GM19240 (cell line): ENCODE measurements around the gene BLVRA.
A peak's percentile ranks its signal among the peaks of the same experiment; 100 is the strongest.
"Not testable (repeated sequence)": the region's sequence is repeated elsewhere in the genome, so short reads cannot be mapped to it uniquely, and the experiment has no call there.

ENCODE experiments used
- DNase-seq: peaks from one replicate; pipeline ENCODE4 v3.0.0; 2011; ENCODE audit warnings: low spot score; ENCODE audit not compliant: insufficient read length

The BLVRA gene

GRCh38 chr7:43768887-43769272, 10.4 kb downstream of the BLVRA start:
- no peak for DNase-seq

- no peak for DNase-seq
These were observed 10.8 kb downstream of the BLVRA start for GRCh38 chr7:43769281-43769680.

DNA sequence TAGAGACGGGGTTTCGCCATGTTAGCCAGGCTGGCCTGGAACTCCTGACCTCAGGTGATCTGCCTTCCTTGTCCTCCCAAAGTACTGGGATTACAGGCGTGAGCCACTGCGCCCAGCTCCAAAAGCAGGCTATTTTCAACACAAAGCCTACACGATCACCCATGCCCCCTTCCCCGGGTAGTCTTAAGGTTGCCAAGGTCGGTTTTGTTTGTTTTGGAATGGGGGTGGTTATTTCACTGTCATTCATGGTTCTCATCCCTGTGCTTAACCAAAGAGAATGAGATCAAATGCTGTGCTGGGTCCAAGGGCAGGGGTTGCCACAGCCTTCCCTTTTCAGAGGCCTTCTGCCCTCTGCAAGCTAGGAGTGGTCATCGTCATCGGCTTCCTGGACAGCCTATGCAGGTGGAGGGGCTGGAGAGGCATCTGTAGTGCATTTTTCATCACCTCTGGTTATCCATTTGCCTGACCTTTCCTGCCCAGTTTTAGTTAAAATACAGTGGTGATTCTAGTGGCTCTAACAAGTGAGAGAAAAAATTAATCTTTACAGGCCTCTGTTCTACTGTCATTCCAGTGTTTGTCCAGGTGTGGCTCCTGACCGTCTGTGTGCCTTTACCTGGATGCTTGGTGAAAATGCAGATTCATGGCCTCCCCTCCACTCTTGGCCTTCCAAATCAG, 11.4 kb downstream of the BLVRA start:
- no peak for DNase-seq

GRCh38 chr7:43771128-43771527, 12.6 kb downstream of the BLVRA start:
- no peak for DNase-seq

DNA sequence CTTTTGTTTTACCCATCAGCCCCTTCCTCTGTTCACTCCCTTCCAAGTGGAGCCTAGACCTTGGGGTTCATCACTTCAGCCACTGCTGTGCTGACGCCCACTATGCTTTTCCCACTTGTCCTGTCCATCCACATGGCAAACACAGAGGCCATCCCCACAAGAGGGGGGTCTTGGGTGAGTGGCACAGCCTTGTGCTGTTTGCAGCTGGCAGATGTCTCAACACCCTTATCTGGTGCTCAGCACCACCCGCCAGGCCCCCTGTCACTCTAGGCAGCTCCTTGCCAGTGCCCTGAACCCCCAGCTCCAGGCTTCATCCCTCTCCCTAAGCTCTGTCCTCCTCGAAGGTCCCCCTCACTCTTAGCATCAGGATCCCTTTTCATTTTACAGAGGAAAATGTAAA, 13.1 kb downstream of the BLVRA start:
- no peak for DNase-seq

GRCh38 chr7:43773268-43773667, 14.8 kb downstream of the BLVRA start:
- not testable (repeated sequence) for DNase-seq

- not testable (repeated sequence) for DNase-seq
These were observed 16.8 kb downstream of the BLVRA start for GRCh38 chr7:43775255-43775654.

- not testable (repeated sequence) for DNase-seq
These were observed 20.0 kb downstream of the BLVRA start for GRCh38 chr7:43778293-43779044.

DNA sequence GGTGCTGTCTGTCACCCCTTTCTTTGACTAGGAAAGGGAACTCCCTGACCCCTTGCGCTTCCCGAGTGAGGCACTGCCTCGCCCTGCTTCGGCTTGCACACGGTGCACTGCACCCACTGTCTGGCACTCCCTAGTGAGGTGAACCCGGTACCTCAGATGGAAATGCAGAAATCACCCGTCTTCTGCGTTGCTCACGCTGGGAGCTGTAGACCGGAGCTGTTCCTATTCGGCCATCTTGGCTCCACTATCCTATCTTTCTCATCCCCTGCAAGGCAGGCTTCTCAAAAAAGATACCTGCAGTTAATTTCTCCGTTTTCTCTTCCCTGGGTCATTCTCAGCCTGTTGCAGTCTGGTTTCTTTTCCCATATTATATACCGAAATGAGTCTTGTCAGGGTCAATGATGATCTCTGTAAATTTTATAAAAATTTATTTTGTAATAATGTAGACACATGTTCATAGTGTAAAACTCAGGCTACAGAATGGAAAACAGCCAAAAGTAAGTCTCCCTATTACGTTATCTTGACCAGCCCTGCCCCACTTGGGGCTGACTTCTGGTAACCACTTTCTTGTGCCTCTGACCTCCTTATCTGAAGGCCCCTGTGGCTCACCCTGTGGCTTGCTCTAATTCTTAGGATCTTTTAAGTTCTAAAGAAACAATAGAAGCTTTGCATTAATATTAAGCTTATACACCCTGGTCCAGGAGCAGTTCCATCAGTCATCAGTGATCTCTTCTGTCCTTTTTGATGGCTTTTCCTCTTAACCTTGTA, 20.7 kb downstream of the BLVRA start:
- no peak for DNase-seq

DNA sequence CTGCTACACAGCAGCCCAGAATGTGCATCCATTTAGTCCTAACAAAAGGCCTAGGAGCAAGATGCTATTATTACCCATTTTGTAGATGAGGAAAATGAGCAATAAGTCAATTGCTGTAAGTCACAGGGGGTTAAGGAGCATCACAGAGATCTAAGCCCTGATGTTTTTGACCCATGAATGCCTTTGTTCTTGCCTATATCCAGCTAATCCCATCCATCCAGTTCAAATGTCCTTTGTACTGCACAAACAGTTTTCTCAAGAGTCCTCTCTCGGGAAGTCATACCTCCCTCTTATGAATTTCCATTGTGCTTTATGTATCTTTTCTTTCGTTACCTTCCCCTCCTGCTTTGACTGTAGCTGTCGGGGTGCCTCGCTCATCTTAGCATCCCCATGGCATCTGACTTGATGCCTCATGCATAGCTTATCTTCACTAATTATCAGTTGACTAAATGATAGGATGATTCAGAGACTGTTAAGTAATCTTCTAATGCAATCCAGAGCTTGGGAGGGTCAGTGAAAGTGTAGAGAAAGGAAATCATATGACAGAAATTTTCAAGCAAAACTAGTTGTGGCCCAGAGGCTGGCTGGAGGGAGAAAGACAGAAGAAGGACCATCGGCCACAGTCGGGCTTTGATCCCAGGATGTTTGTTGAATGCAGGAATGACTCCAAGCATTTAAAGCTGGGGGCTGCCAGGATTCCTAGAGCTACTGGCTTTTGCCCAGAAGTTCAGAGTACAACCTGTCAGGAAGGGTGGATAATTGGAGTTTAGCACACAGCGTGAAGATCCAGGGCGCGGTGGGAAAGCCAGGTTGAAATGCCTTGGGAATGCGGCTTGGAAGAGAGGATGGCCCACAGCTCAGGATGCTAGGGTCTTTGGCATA, 23.5 kb downstream of the BLVRA start:
- no peak for DNase-seq

DNA sequence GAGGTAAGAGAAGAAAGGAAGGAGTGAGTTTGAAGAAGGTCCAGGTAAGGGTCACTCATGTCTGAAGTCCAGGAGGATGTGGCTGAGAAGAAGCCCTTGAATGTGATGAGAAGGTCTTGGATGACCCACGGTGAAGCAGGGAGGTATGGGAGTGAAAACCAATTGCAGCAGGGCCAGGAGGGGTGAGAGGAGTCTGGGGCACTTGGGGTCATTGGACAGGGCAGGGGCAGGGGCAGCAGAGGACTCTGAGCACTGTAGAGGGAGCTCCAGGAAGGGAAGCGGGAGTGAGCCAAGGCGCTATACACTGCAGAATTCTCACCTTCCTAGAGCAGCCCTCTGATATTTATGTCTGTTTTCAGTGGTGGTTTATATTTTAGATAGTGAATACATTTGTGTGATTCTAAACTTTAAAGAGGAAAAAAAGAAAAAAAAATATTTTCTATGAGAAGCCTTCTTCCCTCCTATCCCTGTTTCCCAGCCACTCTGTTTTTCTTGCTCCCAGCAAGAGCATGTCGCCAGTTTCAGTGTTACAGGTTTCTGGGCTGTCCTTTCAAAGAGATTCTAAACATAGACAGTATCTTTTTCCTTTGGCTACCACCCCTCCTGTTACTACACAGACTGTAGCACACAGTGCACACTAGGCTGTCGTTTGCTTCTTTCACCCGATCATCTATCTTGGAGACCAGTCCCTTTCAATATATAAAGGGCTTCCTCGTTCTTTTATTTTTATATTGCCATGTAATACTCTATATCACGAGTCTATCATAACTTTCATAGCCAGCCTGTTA, 24.5 kb downstream of the BLVRA start:
- DNase-seq, result no peak

DNA sequence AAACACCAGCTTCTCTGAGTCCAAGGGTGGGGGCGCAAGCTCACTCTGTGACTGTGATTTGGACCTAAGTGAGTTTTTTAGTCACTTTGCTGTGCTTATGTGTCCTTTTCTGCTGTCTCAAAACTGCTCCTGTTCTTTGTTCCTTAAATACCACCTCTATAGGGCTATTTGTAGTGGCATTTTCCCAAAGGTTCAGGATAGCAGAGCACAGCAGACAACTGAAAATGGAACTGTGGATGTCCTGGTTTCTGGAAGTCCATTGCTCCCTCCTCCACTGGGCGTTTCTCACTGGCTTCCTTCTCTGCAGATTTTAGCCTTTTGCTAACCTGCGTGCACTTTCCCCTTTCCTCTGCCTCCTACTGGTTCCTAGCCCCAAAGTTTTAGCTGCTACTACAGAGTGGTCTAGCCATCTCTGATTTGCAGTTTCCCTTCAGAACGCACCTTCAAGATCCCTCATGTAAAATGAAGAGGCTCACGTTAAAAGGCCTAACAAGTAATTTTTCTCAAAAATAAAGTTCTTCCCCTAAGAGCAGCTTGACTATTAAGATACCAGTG, 25.6 kb downstream of the BLVRA start:
- DNase-seq, result no peak

- peak; percentile 29 for DNase-seq
These were observed 26.2 kb downstream of the BLVRA start for GRCh38 chr7:43784585-43785087.

DNA sequence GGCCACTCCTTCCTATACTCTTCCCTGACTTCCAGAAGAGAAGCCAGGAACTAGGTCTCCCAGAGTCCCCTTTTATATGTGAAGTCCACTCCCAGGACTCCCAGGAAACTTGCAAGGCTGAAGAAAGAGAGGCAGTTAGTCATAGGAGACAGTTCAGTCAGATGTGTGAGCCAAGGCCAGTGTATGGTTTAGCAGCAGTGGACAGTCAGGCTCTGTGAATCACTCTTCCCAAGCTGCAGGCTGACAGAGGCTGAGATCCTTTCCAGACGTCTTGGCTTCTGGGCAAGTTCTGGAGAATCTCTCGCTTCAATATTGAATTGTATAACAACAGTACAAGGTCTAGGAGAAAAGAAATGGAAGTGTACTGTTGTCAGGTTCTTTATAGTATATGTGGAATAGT, 26.9 kb downstream of the BLVRA start:
- DNase-seq, result no peak

DNA sequence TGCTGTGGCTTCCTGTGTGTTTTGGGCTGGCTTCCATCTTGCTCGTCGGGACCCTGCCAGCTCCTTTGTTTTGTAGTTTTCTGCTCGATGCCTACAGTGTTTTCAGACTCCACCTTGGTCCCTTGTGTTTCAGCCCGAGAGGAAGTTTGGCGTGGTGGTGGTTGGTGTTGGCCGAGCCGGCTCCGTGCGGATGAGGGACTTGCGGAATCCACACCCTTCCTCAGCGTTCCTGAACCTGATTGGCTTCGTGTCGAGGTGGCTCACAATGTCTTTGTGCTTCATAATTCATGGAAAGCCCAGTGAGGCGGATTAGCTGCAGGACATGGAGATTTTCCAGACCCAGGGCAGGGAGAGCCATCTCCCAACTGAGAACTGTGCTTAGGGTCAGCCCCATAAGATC, 29.3 kb downstream of the BLVRA start:
- DNase-seq, result no peak

- DNase-seq, result no peak
These were observed 31.5 kb downstream of the BLVRA start for GRCh38 chr7:43790006-43790405.

DNA sequence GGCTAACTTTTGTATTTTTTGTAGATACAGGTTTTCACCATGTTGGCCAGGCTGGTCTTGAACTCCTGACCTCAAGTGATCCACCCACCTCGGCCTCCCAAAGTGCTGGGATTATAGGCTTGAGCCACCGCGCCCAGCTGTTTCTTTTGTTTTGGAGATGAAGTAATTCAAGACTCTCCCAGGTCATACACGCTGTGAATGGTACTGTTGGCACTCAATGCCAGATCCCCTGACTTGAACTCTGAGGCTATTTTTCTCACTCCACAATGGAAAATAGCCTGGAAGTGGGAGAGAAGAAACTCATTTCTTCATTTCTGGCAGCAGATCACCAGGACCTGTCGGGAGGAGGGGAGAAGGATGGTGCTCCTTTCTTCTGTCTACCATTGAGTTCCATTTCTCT, 32.4 kb downstream of the BLVRA start:
- no peak for DNase-seq

- DNase-seq, result no peak
These were observed 33.2 kb downstream of the BLVRA start for GRCh38 chr7:43791665-43792064.

- DNase-seq, result no peak
These were observed 34.1 kb downstream of the BLVRA start for GRCh38 chr7:43792471-43793150.
